Right lung (tissue), 5 donors: Measurements from ENCODE around the gene AKNA. TPM values are rescaled to one million over a fixed set of nuclear protein-coding genes. Genes with fewer than 3 reads are reported as not detected.
"Not testable (repeated sequence)": the region's sequence is repeated elsewhere in the genome, so short reads cannot be mapped to it uniquely, and the experiment has no call there.

ENCODE experiments used
- DNase-seq, 2 donors: peaks; one replicate each; pipeline ENCODE4 v3.0.0-alpha.2; 2013
- polyA plus RNA-seq, 5 donors: library from polyadenylated mRNA; unstranded; fragments of 120-200 nt; gene quantifications; one replicate each; pipeline versions ENCODE4 v1.2.1 to v1.2.3, GENCODE V29; 2013; ENCODE audit warnings: inconsistent platforms in 1 of 5, low replicate concordance in 1 of 5; ENCODE audit not compliant: insufficient read length in 5 of 5, insufficient read depth in 1 of 5

The AKNA gene
- polyA plus RNA-seq, 5 donors = 29.3 to 38.6 (median 31.2) TPM

- DNase-seq = no peak
Measured at GRCh38 chr9:114341152-114341830, 46.5 kb downstream of the AKNA start.

GRCh38 chr9:114339130-114339908 lies 48.5 kb downstream of the AKNA start:
- DNase-seq = peak in 1 of 2 donors; percentile 13

GRCh38 chr9:114338187-114338586 lies 49.6 kb downstream of the AKNA start:
- no peak for DNase-seq

- DNase-seq = no peak
Measured at GRCh38 chr9:114336699-114337395, 50.9 kb downstream of the AKNA start.

- no peak for DNase-seq
Measured at GRCh38 chr9:114336157-114336556, 51.6 kb downstream of the AKNA start.

GRCh38 chr9:114335745-114336144 lies 52.0 kb downstream of the AKNA start:
- DNase-seq = no peak

DNA sequence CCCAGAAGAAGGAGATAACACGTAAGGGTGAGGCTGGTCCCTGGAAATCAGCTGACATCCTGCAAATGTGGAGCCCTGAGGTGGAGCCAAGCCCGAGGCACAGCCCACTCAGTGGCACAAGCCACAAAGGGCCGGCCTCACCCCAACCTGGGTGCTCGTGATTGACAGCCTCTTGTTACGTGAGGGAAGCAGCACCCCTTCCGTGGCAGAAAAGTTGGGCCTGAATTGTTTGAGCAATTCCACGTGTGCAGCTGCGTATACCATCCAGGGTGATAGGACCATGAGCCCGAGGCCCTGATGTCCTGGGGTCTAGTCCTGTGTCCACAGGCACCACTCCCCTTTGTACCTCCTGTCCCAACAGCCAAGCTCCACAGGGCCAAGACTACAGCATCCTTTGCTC lies 53.3 kb downstream of the AKNA start:
- no peak for DNase-seq

DNA sequence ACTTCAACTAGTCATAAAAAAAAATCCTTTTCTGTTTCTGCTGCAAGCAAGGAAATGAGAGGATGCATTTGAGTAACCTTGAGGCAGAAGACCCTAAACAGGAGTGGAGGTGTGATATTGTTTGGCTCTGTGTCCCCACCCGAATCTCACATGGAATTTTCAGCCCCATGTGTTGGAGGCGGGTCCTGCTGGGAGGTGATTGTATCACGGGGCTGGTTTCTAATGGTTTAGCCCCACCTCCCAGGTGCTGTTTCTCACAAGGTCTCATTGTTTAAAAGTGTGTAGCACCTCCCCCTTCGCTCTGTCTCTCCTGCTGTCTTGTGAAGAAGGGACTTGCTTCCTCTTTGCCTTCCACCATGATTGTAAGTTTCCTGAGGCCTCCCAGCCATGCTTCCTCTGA lies 54.1 kb downstream of the AKNA start:
- DNase-seq = not testable (repeated sequence)

GRCh38 chr9:114332474-114333040 lies 55.2 kb downstream of the AKNA start:
- DNase-seq = not testable (repeated sequence)

DNA sequence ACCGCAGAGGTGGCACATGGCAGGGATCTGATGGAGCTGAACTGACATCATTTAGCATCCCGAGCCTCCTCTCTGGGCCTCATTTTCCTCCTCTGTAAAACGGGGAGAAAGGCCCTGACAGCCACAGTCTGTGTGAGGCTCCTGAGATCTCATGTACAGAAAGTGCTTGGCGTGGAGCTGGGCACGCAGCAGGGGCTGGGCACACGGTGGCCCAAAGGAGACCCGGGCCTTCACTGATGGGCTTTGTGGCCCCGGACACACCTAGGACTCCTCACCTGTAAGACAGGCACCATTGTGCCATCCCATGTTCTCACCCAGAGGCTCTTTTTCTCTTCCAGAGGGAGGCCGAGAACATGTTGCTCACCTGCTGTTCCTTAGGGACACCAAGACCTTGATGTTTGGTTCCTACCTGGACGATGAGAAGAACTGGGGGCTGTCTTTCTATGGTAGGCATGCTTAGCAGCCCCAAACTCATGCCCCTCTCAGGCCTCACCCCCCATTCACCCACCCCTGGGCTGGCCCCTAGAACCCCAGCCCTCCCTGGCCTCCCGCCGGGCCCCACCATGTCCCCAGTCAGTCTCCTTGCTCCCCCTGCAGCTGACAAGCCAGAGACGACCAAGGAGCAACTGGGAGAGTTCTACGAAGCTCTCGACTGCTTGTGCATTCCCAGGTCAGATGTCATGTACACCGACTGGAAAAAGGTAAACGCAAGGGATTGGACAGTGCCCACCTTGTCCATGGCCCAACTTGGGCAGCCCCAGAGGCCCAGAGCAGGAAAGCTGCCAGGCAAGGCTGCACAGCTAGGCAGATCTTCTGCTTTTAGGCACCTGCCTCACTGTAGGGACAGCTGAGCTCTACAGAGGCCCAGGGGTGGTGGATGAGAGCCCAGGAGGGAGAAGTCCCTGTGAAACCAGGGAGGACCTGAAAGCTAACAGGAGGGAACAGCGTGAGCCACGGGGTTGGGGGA lies 56.3 kb downstream of the AKNA start:
- DNase-seq = not testable (repeated sequence)

GRCh38 chr9:114330636-114331035 lies 57.1 kb downstream of the AKNA start:
- no peak for DNase-seq

DNA sequence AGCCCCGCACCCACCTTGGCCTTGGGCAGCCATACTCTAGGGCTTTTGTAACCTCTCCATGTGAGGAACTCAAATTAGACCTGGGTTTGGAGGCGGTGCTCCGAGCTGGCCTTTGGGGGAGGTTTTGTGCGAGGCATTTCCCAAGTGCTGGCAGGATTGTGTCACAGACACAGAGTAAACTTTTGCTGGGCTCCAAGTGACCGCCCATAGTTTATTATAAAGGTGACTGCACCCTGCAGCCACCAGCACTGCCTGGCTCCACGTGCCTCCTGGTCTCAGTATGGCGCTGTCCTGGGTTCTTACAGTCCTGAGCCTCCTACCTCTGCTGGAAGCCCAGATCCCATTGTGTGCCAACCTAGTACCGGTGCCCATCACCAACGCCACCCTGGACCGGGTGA lies 58.2 kb downstream of the AKNA start, which contains the start of gene ORM2:
Gene ORM2 (plus strand): TSS at position 245 of the 398 bp plus-strand sequence. CDS start 36 bp downstream, at position 281.
- not testable (repeated sequence) for DNase-seq

DNA sequence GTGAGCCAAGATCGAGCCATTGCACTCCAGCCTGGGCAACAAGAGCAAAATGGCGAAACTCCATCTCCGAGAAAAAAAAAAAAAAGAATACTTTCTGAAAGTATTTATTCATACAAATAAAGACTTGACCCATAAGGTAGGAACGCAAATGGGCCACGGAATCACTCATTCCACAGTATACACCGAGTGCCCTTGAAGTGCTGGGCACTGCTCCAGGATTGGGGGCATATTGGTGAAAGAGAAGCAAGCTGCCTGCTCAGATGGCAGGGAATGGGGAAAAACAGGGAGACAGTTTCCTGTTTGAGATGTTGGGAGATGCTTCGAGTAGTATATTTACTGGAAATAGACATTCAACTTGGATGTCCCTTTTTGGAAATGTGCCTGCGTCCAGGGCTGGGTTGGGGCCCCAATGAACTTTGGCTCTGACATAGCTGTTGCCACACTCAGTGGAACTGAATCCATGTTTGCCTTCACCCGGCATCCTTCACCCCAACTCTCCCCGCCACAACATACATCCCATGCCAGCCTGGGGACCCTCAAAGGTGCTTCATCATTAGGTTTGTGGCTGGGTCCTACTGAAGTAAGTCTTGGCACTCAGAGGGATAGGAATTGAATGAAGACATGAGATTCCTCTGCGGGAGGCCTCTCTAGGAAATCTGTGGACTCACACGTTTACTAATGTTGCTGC lies 58.7 kb downstream of the AKNA start:
- not testable (repeated sequence) for DNase-seq

GRCh38 chr9:114328357-114328820 lies 59.4 kb downstream of the AKNA start:
- DNase-seq = not testable (repeated sequence)

GRCh38 chr9:114327749-114328148 lies 60.0 kb downstream of the AKNA start:
- DNase-seq = no peak

DNA sequence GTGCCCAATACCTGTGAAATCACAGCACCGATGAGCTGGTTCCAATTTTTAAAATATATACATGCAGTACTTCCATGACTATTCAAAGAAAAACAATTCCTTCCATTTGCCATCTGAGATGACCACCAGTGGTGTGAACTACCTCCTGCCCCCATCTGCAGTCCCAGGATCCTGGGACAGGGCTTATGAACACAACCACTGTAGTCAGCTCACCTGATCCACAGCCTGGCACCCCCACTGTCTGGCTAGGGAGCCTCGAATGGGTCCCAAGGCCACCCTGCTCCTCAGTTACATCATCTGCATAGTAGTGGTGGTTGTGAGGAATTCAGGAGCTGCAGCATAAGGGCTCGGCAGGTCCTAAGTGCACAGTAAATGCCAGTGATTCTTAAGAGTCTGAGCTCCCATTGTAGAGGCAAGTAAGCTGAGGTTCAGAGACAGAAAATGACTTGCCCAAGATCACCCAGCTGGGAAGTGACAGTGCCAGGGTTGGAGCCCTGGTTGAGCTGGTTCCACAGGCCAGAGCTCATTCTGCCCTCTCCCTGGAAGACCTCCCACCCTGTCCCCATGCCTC lies 62.0 kb downstream of the AKNA start:
- not testable (repeated sequence) for DNase-seq

DNA sequence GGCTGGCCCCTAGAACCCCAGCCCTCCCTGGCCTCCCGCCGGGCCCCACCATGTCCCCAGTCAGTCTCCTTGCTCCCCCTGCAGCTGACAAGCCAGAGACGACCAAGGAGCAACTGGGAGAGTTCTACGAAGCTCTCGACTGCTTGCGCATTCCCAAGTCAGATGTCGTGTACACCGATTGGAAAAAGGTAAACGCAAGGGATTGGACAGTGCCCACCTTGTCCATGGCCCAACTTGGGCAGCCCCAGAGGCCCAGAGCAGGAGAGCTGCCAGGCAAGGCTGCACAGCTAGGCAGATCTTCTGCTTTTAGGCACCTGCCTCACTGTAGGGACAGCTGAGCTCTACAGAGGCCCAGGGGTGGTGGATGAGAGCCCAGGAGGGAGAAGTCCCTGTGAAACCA lies 62.8 kb downstream of the AKNA start:
- not testable (repeated sequence) for DNase-seq

DNA sequence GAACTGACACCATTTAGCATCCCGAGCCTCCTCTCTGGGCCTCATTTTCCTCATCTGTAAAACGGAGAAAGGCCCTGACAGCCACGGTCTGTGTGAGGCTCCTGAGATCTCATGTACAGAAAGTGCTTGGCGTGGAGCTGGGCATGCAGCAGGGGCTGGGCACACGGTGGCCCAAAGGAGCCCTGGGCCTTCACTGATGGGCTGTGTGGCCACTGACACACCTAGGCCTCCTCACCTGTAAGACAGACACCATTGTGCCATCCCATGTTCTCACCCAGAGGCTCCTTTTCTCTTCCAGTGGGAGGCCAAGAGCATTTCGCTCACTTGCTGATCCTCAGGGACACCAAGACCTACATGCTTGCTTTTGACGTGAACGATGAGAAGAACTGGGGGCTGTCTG lies 63.3 kb downstream of the AKNA start:
- DNase-seq = no peak

GRCh38 chr9:114323849-114324248 lies 63.9 kb downstream of the AKNA start:
- DNase-seq = not testable (repeated sequence)
